GM21529 (cell line): ENCODE results near the gene ACKR3.

Source experiments
- ATAC-seq: cut with Tn5 transposase; IDR thresholded peaks from one replicate; pipeline ENCODE4 v1.9.1; 2021; ENCODE audit not compliant: unreplicated experiment

ACKR3 gene

DNA sequence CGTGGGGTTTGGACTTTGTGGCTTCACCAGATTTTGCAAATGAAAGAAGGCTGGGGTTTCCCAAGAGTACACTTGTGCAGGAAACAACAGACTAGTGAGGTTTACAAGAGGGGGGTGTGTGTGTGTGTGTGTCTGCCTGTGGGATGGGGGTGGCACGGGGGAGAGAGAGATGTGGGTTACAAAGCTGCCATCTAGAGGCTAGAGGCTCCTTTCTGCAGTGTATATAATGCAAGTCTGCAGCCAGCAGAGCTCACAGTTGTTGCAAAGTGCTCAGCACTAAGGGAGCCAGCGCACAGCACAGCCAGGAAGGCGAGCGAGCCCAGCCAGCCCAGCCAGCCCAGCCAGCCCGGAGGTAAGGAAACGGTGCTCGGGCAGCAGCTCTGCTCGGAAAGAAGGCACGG is at the start of gene ACKR3:
TSS of gene ACKR3 (plus strand) at position 253 of the 401 bp plus-strand sequence. CDS start 10,641 bp downstream, outside the sequence.
- peak; percentile 79 for ATAC-seq

DNA sequence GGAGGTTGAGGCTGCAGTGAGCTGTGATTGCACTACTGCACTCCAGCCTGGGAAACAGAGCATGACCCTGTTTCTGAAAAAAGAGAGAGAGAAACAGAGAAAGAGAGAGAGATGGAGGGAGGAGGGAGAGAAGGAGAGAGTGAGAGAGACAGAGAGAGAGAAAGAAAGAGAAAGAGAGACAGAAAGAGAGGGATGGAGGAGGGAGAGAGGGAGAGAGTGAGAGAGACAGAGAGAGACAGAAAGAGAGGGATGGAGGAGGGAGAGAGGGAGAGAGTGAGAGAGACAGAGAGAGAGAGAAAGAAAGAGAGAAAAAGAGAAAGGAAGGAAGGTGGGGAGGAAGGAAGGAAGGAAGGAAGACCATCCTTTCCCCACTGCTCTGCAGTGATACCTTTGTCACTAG is 48.1 kb upstream of the ACKR3 start:
- no peak for ATAC-seq

DNA sequence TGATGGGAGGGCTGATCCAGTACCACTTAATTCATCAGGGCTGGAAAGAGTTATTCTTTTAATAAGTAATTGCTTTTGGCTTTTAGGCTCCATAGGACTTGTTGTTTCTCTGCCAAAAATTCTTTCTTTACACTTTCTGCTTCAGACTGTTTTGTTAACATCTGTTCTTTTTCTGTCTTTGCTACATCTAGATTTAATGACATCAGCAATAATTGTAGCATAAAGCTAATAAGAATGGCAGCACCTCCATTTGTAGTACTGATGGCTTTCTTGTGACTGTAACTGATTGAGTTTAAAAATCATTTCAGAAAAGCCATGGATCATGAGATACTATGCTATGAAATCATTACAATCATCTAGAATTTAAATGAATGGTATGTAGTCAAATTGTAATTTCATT is 46.4 kb upstream of the ACKR3 start:
- no peak for ATAC-seq

DNA sequence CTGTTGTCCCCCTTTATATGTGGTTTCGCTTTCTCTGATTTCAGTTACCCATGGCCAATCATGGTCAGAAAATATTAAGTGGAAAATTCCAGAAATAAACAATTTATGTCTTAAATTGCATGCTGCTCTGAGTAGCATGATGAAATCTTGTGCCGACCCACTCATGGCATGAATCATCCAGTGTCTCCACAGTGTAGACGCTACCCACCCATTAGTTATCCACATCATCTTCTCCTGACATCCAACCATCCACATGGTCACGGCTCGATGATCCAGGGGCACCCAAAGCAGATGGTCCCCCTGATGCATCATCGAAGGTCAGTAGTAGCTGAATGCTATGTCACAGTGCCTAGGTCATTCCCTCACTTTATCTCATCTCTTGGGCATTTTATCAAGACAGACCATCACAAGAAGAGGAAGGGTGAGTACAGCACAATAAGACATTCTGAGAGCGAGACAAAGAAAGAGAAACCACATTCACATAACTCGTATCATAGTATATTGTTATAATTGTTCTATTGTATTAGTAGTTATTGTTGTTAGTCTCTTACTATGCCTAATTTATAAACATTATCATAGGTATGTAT is 44.1 kb upstream of the ACKR3 start:
- ATAC-seq, result no peak

DNA sequence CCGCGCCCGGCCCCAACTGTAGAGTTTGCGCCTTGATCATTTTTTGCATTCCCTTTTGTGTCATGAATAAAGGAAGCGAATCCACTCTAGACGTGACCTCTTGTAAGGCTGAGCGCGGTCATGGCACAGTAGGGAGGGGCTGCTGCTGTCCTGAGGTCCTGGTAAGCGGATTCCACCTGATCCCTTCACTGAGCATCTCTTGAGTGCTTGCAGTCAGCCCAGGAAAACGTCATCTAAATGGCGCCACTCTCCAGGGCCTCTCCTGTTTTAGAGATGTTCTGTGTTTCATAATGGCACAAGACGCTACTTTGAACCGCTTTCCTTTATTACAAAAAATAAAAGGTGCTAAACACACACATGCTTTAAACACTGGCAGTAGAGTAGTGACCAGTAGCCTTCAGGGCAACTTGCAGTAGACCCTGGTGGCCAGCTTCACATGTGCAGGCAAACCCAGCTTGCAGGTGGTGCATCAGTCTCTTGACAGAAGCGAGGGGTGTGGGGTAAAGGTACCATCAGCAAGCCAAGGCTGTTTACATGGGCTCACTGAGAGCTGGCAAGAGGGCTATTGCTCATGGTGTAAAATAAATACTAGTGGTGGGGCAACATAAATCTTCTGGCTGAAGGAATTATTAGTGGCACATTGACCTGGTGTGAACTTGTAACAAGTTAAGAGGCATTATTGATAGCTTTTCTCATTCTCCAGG is 43.0 kb upstream of the ACKR3 start:
- no peak for ATAC-seq

DNA sequence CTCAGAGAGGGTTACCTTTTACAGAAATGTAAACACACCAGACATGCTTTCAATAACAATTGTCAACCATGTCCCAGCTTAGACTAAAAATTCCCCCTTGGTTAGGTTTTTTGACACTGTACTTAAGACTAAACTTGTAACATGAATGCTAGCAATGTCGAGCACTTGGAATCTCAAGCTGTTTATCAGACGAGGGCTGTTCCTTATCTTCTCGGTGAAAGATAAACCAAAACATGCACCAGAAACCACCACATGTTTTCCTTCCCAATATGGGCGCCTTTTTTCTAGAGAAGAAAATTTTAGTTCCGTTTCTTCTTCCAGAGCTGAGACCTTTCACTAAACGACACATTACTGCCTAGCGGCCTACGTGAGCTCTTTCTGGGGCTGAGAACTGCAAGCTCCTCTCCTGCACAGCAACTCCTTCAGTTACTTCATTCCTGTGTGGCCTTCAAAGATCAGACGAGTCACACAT is 42.4 kb upstream of the ACKR3 start:
- no peak for ATAC-seq

DNA sequence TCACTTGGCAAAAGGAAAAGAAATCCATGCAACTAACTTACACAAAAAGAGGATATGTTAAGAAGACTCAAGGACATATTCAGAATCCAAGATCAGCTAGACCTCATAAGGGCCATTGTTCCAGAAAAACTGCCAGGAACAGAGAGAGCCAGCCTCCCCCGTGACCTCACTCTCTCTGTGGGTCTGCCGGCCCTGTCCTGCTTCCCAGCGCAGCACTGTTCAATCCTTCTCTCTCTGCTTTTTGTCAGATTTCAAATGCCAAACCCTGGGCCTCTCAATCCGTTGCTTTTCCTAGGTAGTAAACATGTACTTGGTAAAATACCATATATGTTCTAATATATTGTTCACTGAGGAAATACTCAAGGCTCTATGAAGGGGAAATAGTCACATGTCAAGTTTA is 40.0 kb upstream of the ACKR3 start:
- no peak for ATAC-seq

DNA sequence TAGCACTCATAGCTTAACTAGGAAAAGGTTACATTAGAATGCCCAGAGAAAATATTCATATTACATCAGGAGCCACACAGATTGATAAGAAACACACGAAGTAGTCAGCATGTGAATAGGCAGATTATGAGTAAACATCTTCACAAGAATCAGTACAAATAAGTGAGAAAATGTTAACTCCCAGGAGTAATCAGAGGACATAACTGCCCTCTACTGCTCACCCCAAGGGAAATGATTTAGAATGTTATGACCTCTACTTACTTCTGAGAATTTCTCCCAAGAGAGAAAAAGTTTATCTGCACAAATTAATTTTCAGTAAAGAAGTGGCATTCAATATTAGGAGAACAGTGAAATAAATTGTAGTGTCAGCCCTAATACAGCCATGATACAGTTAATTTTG is 39.1 kb upstream of the ACKR3 start:
- no peak for ATAC-seq

DNA sequence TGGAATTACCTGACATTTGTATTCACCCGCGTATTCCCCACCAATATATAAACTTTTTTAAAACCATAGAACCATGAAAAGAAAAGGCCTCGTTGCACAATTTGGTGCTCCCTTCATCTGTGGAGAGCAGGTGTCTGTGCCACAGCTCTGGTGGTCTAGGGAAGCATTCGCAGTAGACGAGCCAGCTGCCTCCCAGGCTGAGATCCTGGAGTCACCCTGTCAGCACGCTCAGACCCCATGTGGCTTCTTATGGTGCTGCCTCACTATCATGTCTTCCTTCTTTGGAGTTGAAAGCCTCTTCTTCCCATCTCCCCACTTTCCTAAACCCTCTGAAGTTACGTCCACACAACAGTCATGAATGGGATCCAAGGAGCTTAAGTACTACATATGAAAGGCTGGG is 38.4 kb upstream of the ACKR3 start:
- ATAC-seq, result no peak

DNA sequence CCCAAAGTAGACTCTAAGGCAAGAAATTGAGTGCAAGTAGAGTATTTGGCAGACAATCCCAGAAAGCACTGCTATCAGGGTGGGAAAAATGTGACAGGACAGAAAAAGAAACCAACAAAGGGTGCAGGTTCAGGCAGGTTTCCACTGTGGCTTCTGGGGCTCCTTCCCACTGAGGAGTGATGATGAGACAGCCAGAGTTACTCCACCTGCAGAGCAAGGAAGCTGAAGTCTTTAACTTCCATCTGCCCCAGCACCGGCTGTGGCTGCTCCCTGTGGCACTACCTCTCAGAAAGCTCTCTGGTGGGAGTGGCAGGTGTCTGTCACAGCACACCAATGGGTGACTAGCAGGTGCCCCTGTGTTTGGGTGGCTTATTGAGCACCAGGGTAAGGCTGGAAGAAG is 37.6 kb upstream of the ACKR3 start:
- no peak for ATAC-seq

DNA sequence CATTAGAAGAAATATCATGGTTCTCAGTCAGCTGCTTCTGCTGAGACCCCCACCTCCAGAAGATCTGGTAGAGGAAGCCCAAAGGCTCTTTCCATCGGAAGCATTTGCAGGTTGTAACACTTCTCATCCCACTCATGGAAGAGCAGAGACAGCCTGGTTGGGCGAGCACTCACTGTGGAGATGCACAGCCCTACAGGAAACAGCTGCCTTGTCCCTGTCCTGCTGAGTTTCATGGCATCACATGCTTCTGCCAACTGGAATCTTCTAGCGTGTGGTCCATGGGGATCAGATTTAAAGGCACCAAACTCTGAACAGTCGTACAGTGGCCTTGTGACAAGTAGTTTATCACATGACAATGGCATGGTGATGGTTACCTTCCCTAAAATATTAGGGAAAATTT is 36.3 kb upstream of the ACKR3 start:
- ATAC-seq, result no peak

DNA sequence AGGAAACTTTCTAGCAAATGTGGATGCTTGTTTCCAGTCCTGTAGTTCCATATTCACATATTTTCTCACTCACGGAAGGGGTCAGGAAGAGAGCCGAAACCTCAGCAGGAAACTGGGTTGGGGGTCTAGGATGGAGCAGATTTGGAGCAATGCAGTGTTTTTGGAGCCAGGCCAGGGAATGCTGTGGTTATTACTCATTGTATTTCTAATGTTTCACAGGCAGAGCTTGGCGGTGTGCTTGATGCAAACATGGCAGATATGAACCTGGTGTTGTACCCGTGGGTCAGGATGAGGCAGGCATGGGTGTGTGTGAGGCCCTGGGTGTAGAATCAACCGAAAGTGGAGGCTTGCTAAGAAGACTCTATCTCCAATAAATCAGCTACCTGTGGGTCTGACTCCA is 34.6 kb upstream of the ACKR3 start:
- no peak for ATAC-seq

DNA sequence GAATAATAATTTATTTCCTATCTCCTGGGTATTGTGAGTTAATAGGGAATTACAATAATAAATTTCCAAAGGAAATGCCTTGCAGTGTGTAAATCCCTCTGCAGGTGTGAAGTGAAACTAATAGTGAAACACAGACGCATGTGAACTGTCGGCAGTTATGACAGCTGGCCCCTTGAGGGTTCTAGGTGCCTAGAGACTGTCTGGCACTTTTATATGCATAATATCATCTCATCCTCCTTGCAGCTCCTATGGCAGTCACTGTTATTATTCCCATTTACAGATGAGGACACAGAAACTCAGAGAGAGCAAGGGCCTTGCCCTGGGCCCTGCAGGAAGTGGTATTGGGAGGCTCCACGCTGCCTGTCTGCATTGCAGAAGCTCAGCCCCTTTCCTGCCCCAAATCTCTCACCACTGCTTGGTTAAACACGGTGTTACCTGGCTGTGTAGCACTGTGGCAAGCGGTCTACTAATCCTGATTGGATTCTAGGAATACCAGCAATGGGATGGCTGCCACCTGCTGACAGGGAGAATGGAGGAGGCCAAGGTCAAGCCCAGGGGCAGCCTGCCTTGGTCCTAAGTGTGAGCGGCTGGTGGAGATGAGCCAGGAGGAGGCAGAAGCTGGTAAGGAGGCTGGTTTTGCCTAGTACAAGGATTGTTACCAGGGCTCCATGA is 32.8 kb upstream of the ACKR3 start:
- peak; percentile 60 for ATAC-seq

DNA sequence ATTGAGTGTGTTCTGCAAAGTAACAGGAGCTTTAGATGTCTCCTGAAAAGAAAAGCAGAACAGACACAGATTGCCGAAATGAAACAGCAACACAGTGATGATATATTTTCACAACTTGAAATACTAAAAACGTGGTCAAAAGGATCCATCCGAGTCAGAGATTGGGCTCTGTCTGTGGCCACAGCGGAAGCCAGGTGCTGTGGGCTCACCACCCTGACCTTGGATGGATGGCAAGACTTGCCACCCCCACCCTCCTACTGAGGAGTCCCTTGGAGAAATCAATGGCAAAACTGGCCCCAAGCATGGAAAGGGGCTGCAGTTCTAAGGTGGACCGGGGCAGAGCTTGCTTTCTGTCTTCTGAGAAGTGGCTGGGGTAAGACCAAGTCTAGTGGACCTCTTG is 31.4 kb upstream of the ACKR3 start:
- peak; percentile 44 for ATAC-seq

DNA sequence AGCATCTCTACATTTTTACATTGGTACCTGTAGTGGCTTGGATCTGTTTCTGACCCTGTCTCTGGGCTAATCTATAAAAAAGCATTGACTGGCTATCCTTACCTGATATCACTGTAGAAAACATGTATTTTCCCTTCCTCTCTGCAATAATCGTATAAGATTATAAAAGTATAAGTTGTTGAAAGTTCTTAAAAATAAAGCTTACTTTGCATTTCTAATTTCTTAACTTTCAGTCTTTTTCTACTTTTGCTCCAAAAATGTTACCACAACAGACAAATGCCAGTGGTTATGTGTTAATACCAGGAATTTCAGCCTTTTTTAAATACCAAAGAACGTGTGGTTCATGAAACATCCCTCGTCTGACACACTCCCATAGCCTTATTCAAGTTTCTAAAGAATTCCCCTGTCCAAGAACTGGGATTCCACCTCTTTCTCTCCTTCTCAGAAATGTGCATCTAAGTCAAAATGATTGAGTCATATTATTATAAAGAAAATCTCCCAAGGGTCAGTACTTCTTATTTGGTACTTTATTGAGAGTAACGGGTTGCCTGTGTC is 28.5 kb upstream of the ACKR3 start:
- no peak for ATAC-seq

DNA sequence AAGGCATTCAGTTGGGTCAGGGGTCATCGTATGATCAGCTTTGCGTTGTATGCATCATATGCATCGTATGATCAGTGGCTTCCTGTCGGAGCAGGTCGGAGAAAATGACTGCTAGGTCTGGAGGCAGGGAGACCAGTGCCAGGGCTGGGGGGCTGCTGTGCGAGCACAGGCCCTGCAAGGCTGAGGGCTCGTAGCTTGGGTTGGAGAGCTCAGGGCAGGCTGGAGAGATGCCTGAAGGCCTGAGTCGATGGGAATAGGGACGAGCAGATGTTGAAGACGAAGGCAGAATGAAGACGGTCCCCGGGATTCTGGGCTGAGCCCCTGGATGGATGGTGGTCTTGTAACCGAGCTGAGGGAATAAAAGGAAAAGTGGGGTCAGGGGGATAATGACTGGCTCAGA is 25.3 kb upstream of the ACKR3 start:
- no peak for ATAC-seq

DNA sequence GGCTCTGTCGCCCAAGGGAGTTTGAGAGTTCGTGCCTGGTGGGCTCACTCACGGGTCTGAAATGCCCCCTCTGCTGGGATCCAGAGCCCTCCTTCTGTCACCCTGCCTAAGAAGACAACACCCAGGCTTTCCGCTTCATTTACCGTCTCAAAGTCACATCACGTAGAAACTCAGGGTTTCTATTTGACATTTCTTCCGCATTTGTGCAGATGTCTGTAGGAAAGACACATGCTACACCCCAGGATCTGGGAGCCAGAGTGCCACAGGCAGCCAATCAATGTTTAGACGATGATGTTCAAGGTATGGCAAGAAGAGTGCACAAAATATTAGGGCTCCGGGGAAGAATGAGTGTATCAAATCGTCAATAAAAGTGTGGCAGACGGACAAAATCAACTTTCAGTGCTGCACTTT is 24.4 kb upstream of the ACKR3 start:
- ATAC-seq, result peak; percentile 53

DNA sequence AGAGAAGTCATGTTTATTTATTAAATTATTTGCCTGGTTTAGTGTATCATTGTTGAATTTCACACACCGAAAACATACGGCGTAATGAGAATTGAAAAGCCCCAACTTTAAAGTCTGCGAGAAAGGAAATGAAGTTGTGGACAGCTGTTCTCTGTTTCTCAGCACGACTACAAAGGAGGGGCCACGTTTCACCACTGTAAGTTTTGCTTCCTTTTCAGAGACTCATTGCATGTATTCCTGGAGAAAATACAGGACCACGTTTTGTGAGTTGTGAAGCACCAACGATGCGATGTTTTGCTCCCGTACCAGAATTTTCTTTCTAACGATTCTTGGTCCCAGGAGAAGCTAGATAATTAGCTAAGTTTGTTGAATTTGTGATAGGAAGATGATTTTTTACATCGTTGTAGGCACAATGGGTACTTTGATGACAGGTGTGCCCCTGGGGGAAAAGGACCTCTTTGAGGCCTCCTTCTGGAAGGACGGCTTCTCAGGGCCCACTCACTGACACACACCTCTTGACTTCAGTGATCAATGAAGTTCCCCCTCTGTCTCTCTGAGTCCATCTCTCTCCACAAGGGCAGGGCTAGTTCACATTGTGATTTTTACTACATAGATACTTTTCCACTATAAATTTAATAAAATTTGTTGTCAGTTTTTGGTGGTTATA is 23.7 kb upstream of the ACKR3 start:
- ATAC-seq, result peak; percentile 67

DNA sequence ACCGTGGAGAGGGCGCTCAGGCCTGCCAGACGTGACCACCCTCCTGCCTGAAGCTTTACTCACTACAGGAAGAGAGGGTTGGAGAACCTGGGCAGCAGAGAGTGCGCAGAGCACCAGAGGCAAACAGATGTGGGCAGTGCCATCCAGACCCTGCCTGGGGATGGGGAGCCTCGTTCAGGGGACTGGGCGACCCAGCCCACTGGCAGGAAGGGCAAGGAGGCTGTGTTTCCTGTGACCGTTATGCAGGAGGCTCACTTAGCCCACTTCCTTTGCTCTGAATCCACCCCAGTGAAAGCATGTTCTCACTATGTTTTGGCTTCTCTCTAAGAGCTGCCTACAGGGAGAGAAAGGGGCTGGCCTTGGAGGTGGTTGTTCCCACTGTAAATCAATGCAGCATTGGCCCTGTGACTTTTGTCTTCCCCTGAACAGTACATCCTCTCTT is 23.0 kb upstream of the ACKR3 start:
- no peak for ATAC-seq

DNA sequence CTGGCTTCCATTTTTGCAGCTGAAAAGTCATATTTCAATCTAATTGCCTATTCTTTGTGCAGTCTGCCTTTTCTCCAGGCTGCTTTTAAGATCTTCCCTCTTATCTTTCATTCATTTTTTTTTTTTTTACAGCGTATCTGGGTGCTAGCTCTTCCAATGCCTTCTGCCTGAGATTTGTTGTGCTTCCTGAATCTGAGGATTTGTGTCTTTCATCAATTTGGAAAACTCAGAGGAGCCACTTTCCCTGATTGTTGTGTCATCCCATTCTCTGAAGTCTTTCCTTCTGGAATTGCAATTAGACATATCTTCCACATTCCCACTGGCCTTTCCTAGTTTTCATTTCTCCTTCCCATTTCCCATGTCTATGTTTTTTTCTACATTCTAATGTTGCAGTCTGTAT is 21.9 kb upstream of the ACKR3 start:
- ATAC-seq, result no peak

DNA sequence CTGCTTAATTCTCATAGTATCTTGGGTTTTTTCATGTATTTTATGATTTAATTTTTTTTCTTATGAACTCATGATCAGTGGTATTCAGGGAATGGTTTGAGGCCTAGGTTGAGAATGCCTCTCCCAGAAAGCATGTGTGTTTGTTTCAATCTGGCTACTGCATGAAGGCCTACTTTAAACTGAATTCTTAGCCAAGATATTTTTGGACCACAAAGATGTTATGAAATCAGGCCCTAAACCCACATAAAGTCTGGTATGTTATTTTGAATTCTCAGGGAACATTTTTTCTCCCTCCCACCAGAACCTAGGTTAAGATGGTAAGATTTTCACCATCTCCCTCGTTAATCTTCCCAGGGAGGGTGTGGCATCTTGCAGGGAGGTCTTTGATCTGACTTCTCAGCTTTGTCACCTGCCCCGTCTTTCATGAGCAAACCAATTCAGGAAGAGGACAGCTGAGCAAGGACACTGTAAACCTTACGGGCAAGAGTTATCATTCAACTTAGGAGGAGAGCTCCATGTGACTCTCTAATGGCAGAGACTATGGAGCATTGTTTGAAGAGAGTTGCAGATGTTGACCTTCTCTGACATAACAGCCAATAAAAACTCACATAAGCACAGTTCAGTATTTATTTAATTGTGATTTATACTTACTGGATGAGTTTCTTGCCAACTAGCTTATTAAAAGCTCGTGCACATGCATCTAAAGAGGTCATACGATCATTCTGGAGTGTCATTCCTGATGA is 21.3 kb upstream of the ACKR3 start:
- no peak for ATAC-seq
